GM18870 (cell line): ENCODE data around the gene DNAJC28.
A peak's percentile ranks its signal among the peaks of the same experiment; 100 is the strongest.
"Not testable (repeated sequence)": the region's sequence is repeated elsewhere in the genome, so short reads cannot be mapped to it uniquely, and the experiment has no call there.

Experiments used
- ATAC-seq: cut with Tn5 transposase; IDR thresholded peaks from one replicate; pipeline ENCODE4 v1.9.1; 2021; ENCODE audit warnings: moderate library complexity; ENCODE audit not compliant: unreplicated experiment

DNAJC28 gene

GRCh38 chr21:33481314-33481943 is 10.1 kb downstream of the DNAJC28 start:
- ATAC-seq: no peak

GRCh38 chr21:33480481-33481103 is 10.9 kb downstream of the DNAJC28 start:
- ATAC-seq: no peak

GRCh38 chr21:33479679-33480480 is 11.6 kb downstream of the DNAJC28 start, which contains the start of gene TMEM50B:
TSS of gene TMEM50B (minus strand) at chr21:33479974. CDS start at chr21:33468885, 11,089 bp downstream.
- peak; percentile 59 for ATAC-seq

GRCh38 chr21:33478935-33479678 is 12.4 kb downstream of the DNAJC28 start:
- peak; percentile 17 for ATAC-seq

GRCh38 chr21:33478182-33478581 is 13.3 kb downstream of the DNAJC28 start:
- ATAC-seq: no peak

- no peak for ATAC-seq
Measured at GRCh38 chr21:33477066-33477465, 14.4 kb downstream of the DNAJC28 start.

- ATAC-seq: no peak
Measured at GRCh38 chr21:33473344-33473743, 18.2 kb downstream of the DNAJC28 start.

- ATAC-seq: no peak
Measured at GRCh38 chr21:33470701-33471100, 20.8 kb downstream of the DNAJC28 start.

GRCh38 chr21:33469183-33469582 is 22.3 kb downstream of the DNAJC28 start:
- ATAC-seq: not testable (repeated sequence)

GRCh38 chr21:33461538-33462250 is 29.8 kb downstream of the DNAJC28 start:
- no peak for ATAC-seq

- ATAC-seq: no peak
Measured at GRCh38 chr21:33458861-33459260, 32.7 kb downstream of the DNAJC28 start.

- no peak for ATAC-seq
Measured at GRCh38 chr21:33455686-33456446, 35.6 kb downstream of the DNAJC28 start.

GRCh38 chr21:33452362-33452761 is 39.2 kb downstream of the DNAJC28 start:
- no peak for ATAC-seq

- ATAC-seq: no peak
Measured at GRCh38 chr21:33451634-33452071, 39.9 kb downstream of the DNAJC28 start.

GRCh38 chr21:33449616-33450015 is 41.9 kb downstream of the DNAJC28 start:
- ATAC-seq: no peak

GRCh38 chr21:33446620-33447019 is 44.9 kb downstream of the DNAJC28 start:
- ATAC-seq: not testable (repeated sequence)

GRCh38 chr21:33444499-33444898 is 47.0 kb downstream of the DNAJC28 start:
- ATAC-seq: no peak

- ATAC-seq: no peak
Measured at GRCh38 chr21:33443194-33443593, 48.3 kb downstream of the DNAJC28 start.
